HEK293T (cell line): ENCODE results near the gene RGL1.

Source experiments
- CTCF ChIA-PET: fragments of 350-600 bp; formaldehyde crosslinking; extraction: SDS; loops from one replicate; lab custom pipeline; 2021; ENCODE audit warnings: antibody characterized with exemption, inconsistent platforms; lab: Yijun Ruan, JAX
- POLR2A ChIA-PET: fragments of 350-600 bp; formaldehyde crosslinking; extraction: SDS; loops from one replicate; lab custom pipeline; 2020; ENCODE audit warnings: antibody characterized with exemption, inconsistent platforms; lab: Yijun Ruan, JAX
- DNase-seq: peaks from one replicate; pipeline ENCODE4 v3.0.0; 2012; ENCODE audit warnings: mixed read lengths; ENCODE audit errors: extremely low spot score
- ARNT ChIP-seq: fragments of 450-650 bp; IDR thresholded peaks from 2 replicates; pipeline ENCODE4 v1.6.1; 2017; ENCODE audit warnings: mild to moderate bottlenecking
- BHLHE40 ChIP-seq: fragments of 450-650 bp; IDR thresholded peaks from 2 replicates; pipeline ENCODE4 v1.6.1; 2016; ENCODE audit warnings: mild to moderate bottlenecking, moderate library complexity, borderline replicate concordance
- CTBP1 ChIP-seq: fragments of 450-650 bp; IDR thresholded peaks from 2 replicates; pipeline ENCODE4 v1.6.1; 2016; ENCODE audit warnings: borderline replicate concordance
- ELF4 ChIP-seq: fragments of 450-650 bp; IDR thresholded peaks from 2 replicates; pipeline ENCODE4 v1.6.1; 2017; ENCODE audit warnings: antibody characterized with exemption
- FOXA1 ChIP-seq: fragments of 450-650 bp; IDR thresholded peaks from 2 replicates; pipeline ENCODE4 v1.6.1; 2016; ENCODE audit warnings: mild to moderate bottlenecking
- FOXK2 ChIP-seq: fragments of 450-650 bp; IDR thresholded peaks from 2 replicates; pipeline ENCODE4 v1.6.1; 2016; ENCODE audit warnings: mild to moderate bottlenecking
- FOXM1 ChIP-seq: fragments of 450-650 bp; IDR thresholded peaks from 2 replicates; pipeline ENCODE4 v1.6.1; 2017; ENCODE audit warnings: mild to moderate bottlenecking, borderline replicate concordance
- HDGF ChIP-seq: fragments of 450-650 bp; IDR thresholded peaks from 2 replicates; pipeline ENCODE4 v1.6.1; 2017; ENCODE audit warnings: antibody characterized with exemption, borderline replicate concordance
- L3MBTL2 ChIP-seq: fragments of 450-650 bp; conservative IDR thresholded peaks from 2 replicates; pipeline ENCODE4 v1.6.1; 2016; ENCODE audit warnings: mild to moderate bottlenecking
- LEF1 ChIP-seq: fragments of 450-650 bp; IDR thresholded peaks from 2 replicates; pipeline ENCODE4 v1.6.1; 2017; ENCODE audit warnings: mild to moderate bottlenecking, borderline replicate concordance
- NFRKB ChIP-seq: fragments of 450-650 bp; IDR thresholded peaks from 2 replicates; pipeline ENCODE4 v1.6.1; 2016; ENCODE audit warnings: mild to moderate bottlenecking, moderate library complexity
- PKNOX1 ChIP-seq: fragments of 450-650 bp; IDR thresholded peaks from 2 replicates; pipeline ENCODE4 v1.6.1; 2016
- SP1 ChIP-seq: fragments of 450-650 bp; IDR thresholded peaks from 2 replicates; pipeline ENCODE4 v1.6.1; 2017
- SUZ12 ChIP-seq: fragments of 450-650 bp; IDR thresholded peaks from 2 replicates; pipeline ENCODE4 v1.6.1; 2016; ENCODE audit warnings: mild to moderate bottlenecking
- TARDBP ChIP-seq: fragments of 450-650 bp; IDR thresholded peaks from 2 replicates; pipeline ENCODE4 v1.6.1; 2016
- ZNF384 ChIP-seq: fragments of 450-650 bp; IDR thresholded peaks from 2 replicates; pipeline ENCODE4 v1.6.1; 2016

Gene RGL1

GRCh38 chr1:183965726-183966125 lies 160.8 kb downstream of the RGL1 start:
- POLR2A ChIA-PET: no interaction called here
- CTCF ChIA-PET: no interaction called here
- TF ChIP-seq LEF1: no peak
- TF ChIP-seq CTBP1: no peak
- no peak for TF ChIP-seq ZNF384
- no peak for DNase-seq

GRCh38 chr1:183966487-183966886 lies 161.6 kb downstream of the RGL1 start:
- CTCF ChIA-PET: no interaction called here
- DNase-seq: no peak
- POLR2A ChIA-PET: no interaction called here
- TF ChIP-seq FOXM1 (no peak), FOXK2 (no peak), PKNOX1 (no peak), LEF1 (no peak), FOXA1 (no peak), SP1 (no peak), ELF4 (no peak)

- ChIA-PET POLR2A (no interaction called here), CTCF (no interaction called here)
- DNase-seq: no peak
- no peak for TF ChIP-seq FOXA1
- no peak for TF ChIP-seq ELF4
- TF ChIP-seq LEF1: no peak
- no peak for TF ChIP-seq L3MBTL2
- TF ChIP-seq PKNOX1: no peak
Observed at GRCh38 chr1:183967914-183968313, 163.0 kb downstream of the RGL1 start.

- DNase-seq: no peak
- ChIA-PET CTCF (no interaction called here), POLR2A (no interaction called here)
- TF ChIP-seq LEF1 (no peak), CTBP1 (no peak)
Observed at GRCh38 chr1:183968386-183968785, 163.5 kb downstream of the RGL1 start.

- ChIA-PET CTCF (no interaction called here), POLR2A (no interaction called here)
- TF ChIP-seq BHLHE40 (no peak), SP1 (no peak), CTBP1 (no peak), ELF4 (no peak), SUZ12 (no peak), FOXK2 (no peak), ARNT (no peak), FOXM1 (no peak), NFRKB (no peak), HDGF (no peak), ZNF384 (no peak)
- no peak for DNase-seq
Observed at GRCh38 chr1:183970516-183971300, 165.8 kb downstream of the RGL1 start.

GRCh38 chr1:183975651-183976050 lies 170.7 kb downstream of the RGL1 start:
- ChIA-PET POLR2A (no interaction called here), CTCF (no interaction called here)
- TF ChIP-seq FOXK2 (no peak), NFRKB (no peak), FOXM1 (no peak), ELF4 (no peak), CTBP1 (no peak), ZNF384 (no peak), SUZ12 (no peak)
- no peak for DNase-seq

- TF ChIP-seq NFRKB (no peak), L3MBTL2 (no peak), ELF4 (no peak), FOXK2 (no peak), SUZ12 (no peak), LEF1 (no peak), ARNT (no peak), FOXA1 (no peak), CTBP1 (no peak), TARDBP (no peak)
- ChIA-PET CTCF (no interaction called here), POLR2A (no interaction called here)
- DNase-seq: no peak
Observed at GRCh38 chr1:183977717-183978116, 172.8 kb downstream of the RGL1 start.
